ENCODE results near the gene LDB3.

The LDB3 gene

GRCh38 chr10:86687750-86688149, 19.4 kb downstream of the LDB3 start:
- no peak for DNase-seq

- DNase-seq = peak in 4 of 6 experiments; percentile 5 to 52 (median 28)
Observed at GRCh38 chr10:86688398-86688921, 20.1 kb downstream of the LDB3 start.

GRCh38 chr10:86689146-86689545, 20.8 kb downstream of the LDB3 start:
- no peak for DNase-seq

GRCh38 chr10:86690231-86690630, 21.9 kb downstream of the LDB3 start:
- DNase-seq = no peak

GRCh38 chr10:86690657-86691084, 22.4 kb downstream of the LDB3 start:
- no peak for DNase-seq

GRCh38 chr10:86691333-86692022, 23.2 kb downstream of the LDB3 start:
- no peak for DNase-seq

GRCh38 chr10:86692023-86692514, 23.8 kb downstream of the LDB3 start:
- no peak for DNase-seq

GRCh38 chr10:86692664-86693063, 24.4 kb downstream of the LDB3 start:
- DNase-seq = no peak

GRCh38 chr10:86693275-86693674, 25.0 kb downstream of the LDB3 start:
- DNase-seq = no peak

- DNase-seq = peak in 2 of 6 experiments; percentile 11 to 12
Observed at GRCh38 chr10:86693721-86694369, 25.5 kb downstream of the LDB3 start.

GRCh38 chr10:86698207-86698940, 30.1 kb downstream of the LDB3 start:
- no peak for DNase-seq

GRCh38 chr10:86699125-86699524, 30.8 kb downstream of the LDB3 start:
- DNase-seq = no peak

- DNase-seq = no peak
Observed at GRCh38 chr10:86699541-86699940, 31.2 kb downstream of the LDB3 start.

GRCh38 chr10:86699991-86700840, 31.9 kb downstream of the LDB3 start:
- no peak for DNase-seq

GRCh38 chr10:86700851-86701617, 32.7 kb downstream of the LDB3 start:
- DNase-seq = no peak

GRCh38 chr10:86703176-86703575, 34.9 kb downstream of the LDB3 start:
- no peak for DNase-seq

- DNase-seq = no peak
Observed at GRCh38 chr10:86705139-86705538, 36.8 kb downstream of the LDB3 start.

GRCh38 chr10:86705905-86706304, 37.6 kb downstream of the LDB3 start:
- no peak for DNase-seq

GRCh38 chr10:86706401-86706841, 38.1 kb downstream of the LDB3 start:
- no peak for DNase-seq

- no peak for DNase-seq
Observed at GRCh38 chr10:86706977-86707376, 38.7 kb downstream of the LDB3 start.

- DNase-seq = no peak
Observed at GRCh38 chr10:86707505-86707904, 39.2 kb downstream of the LDB3 start.
